Ascending aorta (tissue), 2 donors: ENCODE measurements around the gene USP15. TPM values are rescaled to one million over a fixed set of nuclear protein-coding genes. Genes with fewer than 3 reads are reported as not detected.
"Not testable (repeated sequence)": the region's sequence is repeated elsewhere in the genome, so short reads cannot be mapped to it uniquely, and the experiment has no call there.

Source experiments
- DNase-seq, 2 donors: peaks; one replicate each; pipeline ENCODE4 v3.0.0-alpha.2; 2019; ENCODE audit warnings: low spot score in 2 of 2
- H3K27ac ChIP-seq, 2 donors: fragments of 200-600 bp; sonication (generic); one replicate each; pipeline ENCODE4 v1.5.1; 2016 to 2017; ENCODE audit warnings: mild to moderate bottlenecking in 1 of 2
- H3K27me3 ChIP-seq: fragments of 200-600 bp; sonication (generic); one replicate; pipeline ENCODE4 v1.5.1; 2017
- H3K36me3 ChIP-seq, 2 donors: fragments of 200-600 bp; sonication (generic); one replicate each; pipeline ENCODE4 v1.5.1; 2016
- H3K4me1 ChIP-seq, 2 donors: fragments of 200-600 bp; sonication (generic); one replicate each; pipeline ENCODE4 v1.5.1; 2016 to 2017; ENCODE audit warnings: mild to moderate bottlenecking in 1 of 2
- H3K4me3 ChIP-seq, 2 donors: fragments of 200-600 bp; sonication (generic); one replicate each; pipeline ENCODE4 v1.5.1; 2016 to 2017; ENCODE audit warnings: mild to moderate bottlenecking in 1 of 2
- H3K9me3 ChIP-seq, 2 donors: fragments of 200-600 bp; sonication (generic); one replicate each; pipeline ENCODE4 v1.5.1; 2016
- intact Hi-C: fragments of 100-400 bp; cut with DNase I; formaldehyde crosslinking; loops from one replicate; pipeline ENCODE4 v1.15.1; 2023
- total RNA-seq: library from RNA; depleted of rRNA; stranded (reverse); fragments of >200 nt; gene quantifications from one replicate; pipeline ENCODE4 v1.1.0, GENCODE V29; 2016
- TF ChIP-seq, protein P1 (sequence below), 3 experiments: fragments of 200-600 bp in 2 of 3; fragments of 450-650 bp in 1 of 3; sonication (generic) in 2 of 3; IDR thresholded peaks; one replicate each; pipeline ENCODE4 v1.5.1; 2016 to 2019; ENCODE audit warnings: antibody characterized with exemption in 3 of 3, mild to moderate bottlenecking in 1 of 3, moderate library complexity in 1 of 3

Gene USP15
- total RNA-seq, 1 donor from 2014 or later, result 48.2 TPM

DNA sequence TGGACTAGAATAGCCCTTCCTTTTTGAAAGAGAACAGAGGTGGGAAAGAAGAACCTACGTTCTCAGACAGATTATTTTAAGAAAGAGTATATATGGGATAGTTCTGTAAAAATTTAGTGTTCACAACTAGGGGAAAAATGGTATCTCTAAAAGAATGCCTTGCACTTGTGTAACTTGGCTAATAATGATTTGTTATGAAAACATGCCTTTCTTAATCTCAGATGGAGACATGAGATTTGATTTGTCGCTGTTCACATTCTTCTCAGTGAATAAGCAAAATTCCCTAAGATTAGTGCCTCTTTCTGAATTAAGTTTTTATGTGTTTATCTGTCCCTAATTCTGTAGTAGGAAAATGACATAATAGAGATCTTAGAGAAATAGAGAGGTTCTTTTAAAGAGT, 100.8 kb downstream of the USP15 start:
- intact Hi-C loops, result no loop called here
- Histone ChIP-seq H3K4me3 (no peak overlapping the region), H3K27ac (peak overlapping the region; percentile 51 to 59), H3K4me1 (peaks cover 0 to 14% of the 10 kb centered on the region in 2 donors), H3K36me3 (peaks cover 0 to 15% of the 10 kb centered on the region in 2 donors), H3K27me3 (no peaks in the 10 kb centered on the region), H3K9me3 (no peaks in the 10 kb centered on the region)
- TF ChIP-seq, protein P1, sequence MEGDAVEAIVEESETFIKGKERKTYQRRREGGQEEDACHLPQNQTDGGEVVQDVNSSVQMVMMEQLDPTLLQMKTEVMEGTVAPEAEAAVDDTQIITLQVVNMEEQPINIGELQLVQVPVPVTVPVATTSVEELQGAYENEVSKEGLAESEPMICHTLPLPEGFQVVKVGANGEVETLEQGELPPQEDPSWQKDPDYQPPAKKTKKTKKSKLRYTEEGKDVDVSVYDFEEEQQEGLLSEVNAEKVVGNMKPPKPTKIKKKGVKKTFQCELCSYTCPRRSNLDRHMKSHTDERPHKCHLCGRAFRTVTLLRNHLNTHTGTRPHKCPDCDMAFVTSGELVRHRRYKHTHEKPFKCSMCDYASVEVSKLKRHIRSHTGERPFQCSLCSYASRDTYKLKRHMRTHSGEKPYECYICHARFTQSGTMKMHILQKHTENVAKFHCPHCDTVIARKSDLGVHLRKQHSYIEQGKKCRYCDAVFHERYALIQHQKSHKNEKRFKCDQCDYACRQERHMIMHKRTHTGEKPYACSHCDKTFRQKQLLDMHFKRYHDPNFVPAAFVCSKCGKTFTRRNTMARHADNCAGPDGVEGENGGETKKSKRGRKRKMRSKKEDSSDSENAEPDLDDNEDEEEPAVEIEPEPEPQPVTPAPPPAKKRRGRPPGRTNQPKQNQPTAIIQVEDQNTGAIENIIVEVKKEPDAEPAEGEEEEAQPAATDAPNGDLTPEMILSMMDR (IDR thresholded peaks at IDR 0.05), result no peak
- DNase-seq, result no peak

- intact Hi-C loops, result no loop called here
These were observed 103.3 kb downstream of the USP15 start for GRCh38 chr12:62363506-62363905.

GRCh38 chr12:62364697-62365096, 104.5 kb downstream of the USP15 start:
- DNase-seq, H3K36me3 ChIP-seq, H3K27ac ChIP-seq, intact Hi-C loops, H3K4me3 ChIP-seq, H3K9me3 ChIP-seq, H3K27me3 ChIP-seq: not testable (repeated sequence)
- peaks cover 0 to 14% of the 10 kb centered on the region in 2 donors for H3K4me1 ChIP-seq

More at GRCh38 chr12:62363506-62363905, 103.3 kb downstream of the USP15 start:
- Histone ChIP-seq H3K36me3 (peaks cover 0 to 5% of the 10 kb centered on the region in 2 donors), H3K4me3 (no peak overlapping the region), H3K27ac (no peak overlapping the region), H3K4me1 (peaks cover 0 to 14% of the 10 kb centered on the region in 2 donors), H3K27me3 (no peaks in the 10 kb centered on the region), H3K9me3 (no peaks in the 10 kb centered on the region)
- TF ChIP-seq, protein P1 (IDR thresholded peaks at IDR 0.05), result no peak
- DNase-seq, result no peak

DNA sequence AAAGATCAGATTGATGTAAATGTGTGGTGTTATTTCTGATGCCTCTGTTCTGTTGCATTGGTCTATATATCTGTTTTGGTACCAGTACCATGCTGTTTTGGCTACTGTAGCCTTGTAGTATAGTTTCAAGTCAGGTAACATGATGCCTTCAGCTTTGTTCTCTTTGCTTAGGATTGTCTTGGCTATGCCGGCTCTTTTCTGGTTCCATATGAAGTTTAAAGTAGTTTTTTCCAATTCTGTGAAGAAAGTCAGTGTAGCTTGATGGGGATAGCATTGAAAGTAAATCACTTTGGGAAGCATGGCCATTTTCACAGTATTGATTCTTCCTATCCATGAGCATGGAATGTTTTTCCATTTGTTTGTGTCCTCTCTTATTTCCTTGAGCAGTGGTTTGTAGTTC, 105.6 kb downstream of the USP15 start:
- H3K4me1 ChIP-seq, result peaks cover 0 to 14% of the 10 kb centered on the region in 2 donors
- DNase-seq, H3K36me3 ChIP-seq, H3K27me3 ChIP-seq, H3K27ac ChIP-seq, H3K4me3 ChIP-seq, H3K9me3 ChIP-seq, intact Hi-C loops: not testable (repeated sequence)

DNA sequence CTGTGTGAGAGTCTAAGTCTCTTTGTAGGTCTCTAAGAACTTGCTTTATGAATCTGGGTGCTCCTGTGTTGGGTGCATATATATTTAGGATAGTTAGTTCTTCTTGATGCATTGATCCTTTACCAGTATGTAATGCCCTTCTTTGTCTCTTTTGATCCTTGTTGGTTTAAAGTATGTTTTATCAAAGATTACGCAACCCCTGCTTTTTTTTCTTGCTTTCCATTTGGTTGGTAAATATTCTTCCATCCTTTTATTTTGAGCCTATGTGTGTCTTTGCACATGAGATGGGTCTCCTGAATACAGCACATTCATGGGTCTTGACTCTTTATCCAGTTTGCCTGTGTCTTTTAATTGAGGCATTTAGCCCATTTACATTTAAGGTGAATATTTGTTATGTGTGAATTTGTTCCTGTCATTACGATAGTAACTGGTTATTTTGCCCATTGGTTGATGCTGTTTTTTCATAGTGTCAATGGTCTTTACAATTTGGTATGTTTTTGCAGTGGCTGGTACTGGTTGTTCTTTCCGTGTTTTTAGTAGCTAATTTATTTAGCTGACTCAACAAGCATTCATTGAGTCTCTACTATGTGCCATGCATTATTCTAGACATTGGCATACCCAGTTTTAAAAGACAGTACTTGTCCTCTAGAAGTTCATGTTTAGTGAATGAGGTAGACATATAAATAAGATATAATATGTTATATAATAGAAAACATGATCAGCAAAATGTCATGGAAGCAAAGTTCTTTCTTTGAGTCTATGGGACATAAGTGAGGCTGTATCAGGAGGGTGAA, 108.4 kb downstream of the USP15 start:
- H3K36me3 ChIP-seq, H3K4me1 ChIP-seq, intact Hi-C loops, H3K27me3 ChIP-seq, DNase-seq, H3K27ac ChIP-seq, H3K9me3 ChIP-seq, H3K4me3 ChIP-seq: not testable (repeated sequence)

DNA sequence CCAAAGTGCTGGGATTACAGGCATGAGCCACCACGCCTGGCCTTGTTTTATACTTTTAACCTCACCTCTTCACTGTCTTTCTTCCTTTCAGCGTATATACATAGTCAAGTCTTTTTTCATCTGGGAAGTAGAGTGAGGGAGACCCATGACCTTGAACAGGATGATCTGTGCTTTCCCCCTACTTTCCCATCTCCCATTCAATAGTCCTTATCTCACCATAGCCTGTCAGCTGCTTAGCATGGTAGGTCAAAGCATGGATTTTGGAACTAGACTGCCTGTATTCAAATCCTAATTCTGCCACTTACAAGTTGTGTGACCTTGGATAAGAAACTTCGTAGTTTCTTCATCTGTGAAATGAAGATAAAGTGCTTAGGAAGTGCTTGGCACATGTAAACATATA, 110.0 kb downstream of the USP15 start:
- Histone ChIP-seq H3K27me3 (no peaks in the 10 kb centered on the region), H3K36me3 (no peaks in the 10 kb centered on the region), H3K4me1 (peaks cover 0 to 8% of the 10 kb centered on the region in 2 donors), H3K27ac (no peak overlapping the region), H3K4me3 (no peak overlapping the region), H3K9me3 (no peaks in the 10 kb centered on the region)
- intact Hi-C loops, result loop anchor here (5.0 kb wide), 1 partner anchor 108 kb away; the partner anchor contains the start of gene USP15
- DNase-seq, result no peak
- TF ChIP-seq, protein P1 (IDR thresholded peaks at IDR 0.05), result no peak

GRCh38 chr12:62371661-62372060, 111.5 kb downstream of the USP15 start:
- TF ChIP-seq, protein P1 (IDR thresholded peaks at IDR 0.05), result no peak
- H3K9me3 ChIP-seq, result no peaks in the 10 kb centered on the region
- no peaks in the 10 kb centered on the region for H3K27me3 ChIP-seq
- DNase-seq, result no peak
- intact Hi-C loops, result loop anchor here (5.0 kb wide), 1 partner anchor 109 kb away; the partner anchor contains the start of gene USP15
- H3K36me3 ChIP-seq, result no peaks in the 10 kb centered on the region
- peaks cover 0 to 8% of the 10 kb centered on the region in 2 donors for H3K4me1 ChIP-seq
- no peak overlapping the region for H3K27ac ChIP-seq
- H3K4me3 ChIP-seq, result no peak overlapping the region
